Stimulated activated CD8-positive, alpha-beta memory T cell treated with anti-CD3 and anti-CD28 coated beads, Interleukin-7, amount 100 ng/mL, for 4 hours (primary cell): ENCODE measurements around the gene PDSS2.
"Not testable (repeated sequence)": the region's sequence is repeated elsewhere in the genome, so short reads cannot be mapped to it uniquely, and the experiment has no call there.

Experiments used
- DNase-seq, 2 donors: peaks; one replicate each; pipeline ENCODE4 v3.0.0-alpha.2; 2020; ENCODE audit warnings: low read depth in 2 of 2

The PDSS2 gene

DNA sequence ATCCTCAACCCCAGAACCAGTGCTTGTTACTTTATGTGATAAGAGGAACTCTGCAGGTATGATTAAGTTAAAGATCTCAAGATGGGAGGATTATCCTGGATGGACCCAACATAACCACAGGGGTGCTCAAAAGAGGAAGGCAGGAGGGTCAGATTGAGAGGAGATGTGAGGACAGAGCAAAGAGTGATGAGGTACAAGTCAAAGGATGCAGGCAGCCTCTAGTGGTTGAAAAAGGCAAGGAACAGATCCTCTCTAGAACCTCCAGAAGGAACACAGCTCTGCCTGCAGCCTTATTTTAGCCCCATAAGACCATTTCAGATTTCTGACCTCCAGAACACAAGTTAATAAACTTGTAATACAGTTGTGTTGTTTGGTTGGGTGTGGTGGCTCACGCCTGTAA lies 41.2 kb downstream of the PDSS2 start:
- DNase-seq = no peak

DNA sequence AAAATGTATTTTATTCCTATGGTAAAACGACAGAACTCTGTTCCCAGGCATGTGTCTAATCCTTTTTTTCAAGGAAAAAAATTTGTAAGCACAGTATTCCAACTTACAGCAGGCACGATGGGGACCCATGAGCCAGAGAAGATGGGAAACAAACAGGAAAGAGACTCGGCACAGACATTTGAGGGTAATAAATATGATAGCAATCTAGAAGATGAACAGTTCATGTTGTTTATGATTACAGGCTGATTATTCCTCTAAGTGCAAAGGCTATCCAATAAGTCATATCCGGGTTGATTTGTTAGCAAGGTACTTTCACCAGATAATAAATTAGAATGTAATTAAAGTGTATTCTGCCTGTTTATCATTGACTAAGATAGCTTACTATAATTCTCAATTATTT lies 43.2 kb downstream of the PDSS2 start:
- no peak for DNase-seq

DNA sequence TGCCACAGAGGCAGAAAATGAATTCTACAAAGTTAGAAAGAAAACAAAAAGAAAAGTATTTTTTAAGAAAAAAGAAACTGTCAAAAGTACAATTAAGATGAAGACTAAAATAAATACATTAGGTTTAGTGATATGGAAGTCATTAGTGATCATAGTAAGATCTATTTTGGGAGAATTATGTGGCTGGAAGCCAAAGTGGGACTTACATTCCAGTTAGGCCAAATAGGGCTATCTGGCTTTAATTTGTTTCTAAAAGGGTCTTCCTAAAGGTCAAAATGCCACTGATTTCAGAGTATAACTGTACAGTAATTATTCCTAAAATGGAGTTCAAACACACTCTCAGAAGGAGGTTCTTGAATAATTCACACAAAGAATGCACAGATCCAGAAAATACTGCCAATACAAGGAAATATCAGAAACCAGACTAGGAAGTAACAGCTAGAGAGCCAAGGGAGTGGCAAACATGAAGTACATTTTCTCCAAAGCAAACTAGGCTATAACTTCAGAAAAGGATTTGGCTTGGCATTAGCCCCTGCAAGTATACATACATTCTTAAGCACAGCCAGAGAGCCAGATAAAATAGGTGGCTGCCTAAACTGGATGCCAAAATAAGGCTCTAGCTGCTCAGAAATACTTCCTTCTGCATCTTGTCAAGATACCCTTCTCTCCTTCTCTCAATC lies 45.3 kb downstream of the PDSS2 start:
- no peak for DNase-seq

DNA sequence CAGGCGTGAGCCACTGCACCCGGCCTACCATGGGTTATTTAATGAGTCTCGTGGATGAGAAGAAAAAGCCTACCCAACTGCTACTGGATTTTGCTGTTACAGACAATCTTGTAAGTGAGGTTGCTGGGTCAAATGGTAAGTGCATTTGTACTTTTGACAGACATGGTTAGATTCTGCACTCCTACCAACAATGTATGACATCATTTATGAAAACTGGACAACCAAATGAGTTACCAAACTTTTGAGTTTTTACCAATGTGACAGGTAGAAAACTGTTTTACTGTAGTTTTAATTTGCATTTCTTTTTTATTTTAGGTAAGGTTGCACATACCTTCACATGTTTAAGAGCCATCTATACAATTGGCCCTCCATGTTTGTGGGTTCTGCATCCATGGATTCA lies 48.2 kb downstream of the PDSS2 start:
- DNase-seq = no peak

DNA sequence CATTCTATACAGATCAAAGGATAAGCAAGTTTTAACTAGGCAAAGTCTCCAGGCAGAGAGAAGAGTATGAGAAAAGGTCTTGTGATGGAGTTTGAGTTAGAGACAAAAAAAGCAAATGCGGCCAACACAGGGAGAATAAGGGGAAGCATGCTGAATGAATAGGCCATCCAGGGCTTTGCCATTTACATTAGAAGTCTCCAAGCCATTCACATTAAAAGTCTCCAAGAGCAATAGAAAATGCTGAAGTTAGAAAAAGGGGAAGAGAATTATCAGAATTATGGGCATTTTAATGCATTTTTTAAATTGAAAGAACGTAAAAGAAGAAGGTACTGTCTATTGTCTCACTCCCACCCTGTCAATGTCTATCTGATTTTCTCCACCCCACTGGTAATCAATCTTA lies 49.4 kb downstream of the PDSS2 start:
- DNase-seq = no peak

DNA sequence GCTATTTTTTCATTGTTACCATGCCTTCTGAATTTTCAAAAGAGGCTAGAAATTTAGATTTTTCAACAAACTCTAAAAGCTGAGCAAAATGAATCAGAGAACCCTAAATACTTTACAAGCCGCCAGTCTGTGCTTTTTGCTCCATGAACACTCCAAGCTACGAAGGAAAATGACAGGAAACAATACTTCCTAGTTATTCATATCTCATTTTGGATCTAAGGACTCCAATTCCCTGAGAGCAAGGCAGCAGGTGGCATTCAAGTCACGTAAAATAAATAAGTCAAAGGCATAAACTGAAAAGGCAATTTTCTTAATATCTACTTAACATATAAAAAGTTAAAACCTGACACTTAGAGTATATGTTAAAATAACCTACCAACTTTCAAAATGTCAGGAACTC lies 50.6 kb downstream of the PDSS2 start:
- no peak for DNase-seq

DNA sequence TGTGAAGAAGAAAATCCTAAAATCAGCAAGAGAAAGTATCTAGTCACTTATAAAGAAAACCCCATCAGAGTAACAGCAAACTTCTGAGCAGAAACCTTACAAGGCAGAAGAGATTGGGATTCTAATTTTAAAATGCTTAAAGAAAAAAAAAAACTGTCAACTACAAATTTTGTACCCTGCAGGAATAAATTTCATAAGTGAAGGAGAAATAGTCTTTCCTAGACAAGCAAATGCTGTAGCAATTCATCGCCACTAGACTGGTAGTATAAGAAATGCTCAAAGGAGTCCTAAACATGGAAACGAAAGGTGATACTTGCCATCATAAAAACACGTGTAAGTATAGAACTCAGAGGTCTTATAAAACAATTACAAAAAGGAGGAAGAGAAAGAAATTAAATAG lies 54.4 kb downstream of the PDSS2 start:
- no peak for DNase-seq

DNA sequence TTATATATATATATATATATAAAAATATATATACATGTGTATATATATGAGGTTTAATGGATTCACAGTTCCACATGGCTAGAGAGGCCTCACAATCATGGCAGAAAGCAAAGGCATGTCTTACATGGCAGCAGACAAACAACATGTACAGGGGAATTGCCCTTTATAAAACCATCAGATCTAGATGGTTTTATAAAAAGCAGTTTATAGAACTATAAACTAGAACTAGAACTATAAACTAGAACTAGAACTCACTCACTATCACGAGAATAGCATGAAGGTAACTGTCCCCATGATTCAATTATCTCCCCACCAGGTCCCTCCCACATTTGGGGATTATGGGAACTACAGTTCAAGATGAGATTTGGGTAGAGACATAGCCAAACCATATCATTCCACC lies 56.8 kb downstream of the PDSS2 start:
- DNase-seq = no peak

DNA sequence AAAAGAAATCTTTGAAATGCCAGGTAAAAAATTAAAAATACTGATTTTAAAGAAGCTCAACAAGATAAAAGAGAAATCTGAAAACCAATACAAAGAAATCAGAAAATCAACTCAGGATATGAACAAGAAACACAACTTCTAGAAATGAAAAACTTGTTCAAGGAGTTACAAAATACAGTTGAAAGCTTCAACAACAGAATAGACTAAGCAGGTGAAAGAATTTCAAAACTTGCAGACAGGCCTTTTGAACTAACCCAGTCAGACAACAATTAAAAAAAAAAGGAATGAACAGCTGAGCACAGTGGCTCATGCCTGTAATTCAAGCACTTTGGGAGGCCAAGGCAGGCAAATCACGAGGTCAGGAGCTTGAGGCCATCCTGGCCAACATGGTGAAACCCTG lies 57.8 kb downstream of the PDSS2 start:
- no peak for DNase-seq

DNA sequence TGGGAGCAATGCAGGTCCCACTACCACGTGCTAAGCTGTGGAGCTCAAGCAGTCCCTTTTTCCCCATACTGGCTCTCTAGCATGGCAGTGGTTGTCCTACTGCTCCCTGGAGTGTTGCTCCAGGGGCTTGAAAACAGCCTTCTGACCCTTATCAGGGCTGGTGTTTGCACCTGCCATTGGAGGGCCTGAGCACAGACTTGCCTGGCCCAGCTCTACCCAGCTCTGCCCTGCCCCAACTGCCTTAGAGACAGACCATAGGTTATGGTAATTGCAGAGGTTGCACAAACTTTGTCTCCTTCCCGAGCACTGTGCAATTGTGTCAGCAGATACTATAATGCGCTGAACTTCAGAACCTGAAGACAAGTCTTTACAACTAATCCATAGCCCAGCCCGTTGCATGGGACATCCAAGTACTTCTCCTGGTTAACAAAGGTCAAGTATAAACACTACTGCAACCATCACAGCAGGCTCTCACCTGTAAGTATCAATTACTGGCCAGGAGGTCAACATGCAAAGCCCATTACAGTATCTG lies 58.7 kb downstream of the PDSS2 start:
- DNase-seq = no peak

DNA sequence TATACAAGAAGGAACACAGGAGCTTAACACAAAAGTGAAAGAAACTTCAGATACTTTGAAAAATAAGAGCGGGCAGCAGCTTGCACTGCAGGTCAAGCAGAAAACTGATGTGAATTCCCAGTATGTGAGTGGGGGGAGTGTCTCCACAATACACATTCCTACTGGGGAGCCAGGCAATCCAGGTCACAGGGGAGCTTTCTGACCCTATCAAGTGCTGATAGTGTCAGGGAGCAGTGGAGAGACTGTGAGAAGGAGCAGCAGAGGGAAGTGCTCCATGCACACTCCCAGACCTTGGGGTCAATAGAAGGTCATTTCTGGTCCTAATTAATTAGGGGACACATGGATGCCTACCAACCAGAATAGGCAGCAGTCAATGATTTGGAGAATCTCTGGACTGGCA lies 59.4 kb downstream of the PDSS2 start:
- DNase-seq = no peak

DNA sequence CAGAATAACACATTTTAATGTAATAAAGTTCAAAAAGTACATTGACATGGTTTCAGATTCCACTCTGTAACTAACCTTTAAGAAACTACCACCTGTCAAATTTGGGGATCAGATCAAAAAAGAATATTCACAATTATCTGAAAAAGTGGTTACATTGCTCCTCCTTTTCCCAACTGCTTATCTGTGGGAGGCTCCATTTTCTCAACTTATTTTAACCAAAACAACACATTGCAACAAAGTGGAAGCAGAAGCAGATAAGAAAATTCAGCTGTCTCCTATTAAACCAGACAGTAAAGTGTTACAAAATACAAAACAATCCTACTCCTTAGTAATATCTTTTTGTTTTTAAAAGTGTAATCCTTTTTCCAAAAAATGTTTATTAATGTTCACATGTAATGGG lies 61.4 kb downstream of the PDSS2 start:
- DNase-seq = no peak

DNA sequence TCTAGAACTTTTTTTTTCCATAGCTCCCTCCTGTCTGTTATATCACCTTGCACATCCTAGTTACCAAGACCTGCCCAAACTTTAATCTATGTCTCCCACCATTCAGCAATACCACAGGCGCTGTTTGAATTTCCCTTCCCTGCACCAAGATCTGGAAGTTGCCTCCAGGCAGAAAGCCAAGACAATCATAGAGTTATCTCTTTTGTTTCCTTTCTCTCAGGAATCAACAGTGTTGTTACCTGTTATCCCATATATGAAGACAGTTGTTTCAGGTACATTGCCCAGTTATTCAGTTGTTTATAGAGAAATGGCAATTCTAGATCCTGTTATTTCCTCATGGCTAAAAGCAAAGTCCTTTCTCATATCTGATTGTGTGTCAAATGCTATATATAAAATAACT lies 63.2 kb downstream of the PDSS2 start:
- no peak for DNase-seq

DNA sequence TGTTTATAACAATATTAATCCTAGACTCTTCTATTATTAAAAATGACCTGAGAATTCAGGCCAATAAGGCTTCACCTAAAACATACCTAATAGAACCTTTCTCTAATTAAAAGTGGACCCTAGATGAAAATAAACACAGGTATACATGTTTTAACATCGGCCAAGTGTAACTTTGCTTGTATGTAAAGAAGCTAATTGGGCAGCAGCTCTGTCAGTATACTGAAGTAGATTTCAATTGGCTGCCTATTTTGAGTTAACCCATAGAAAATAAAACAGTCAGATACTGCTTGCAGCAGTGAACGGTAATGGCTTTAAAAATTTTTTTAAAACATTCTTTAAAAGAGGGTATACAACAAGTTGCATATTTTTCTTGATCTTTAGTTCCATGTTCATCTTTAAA lies 67.3 kb downstream of the PDSS2 start:
- DNase-seq = no peak

DNA sequence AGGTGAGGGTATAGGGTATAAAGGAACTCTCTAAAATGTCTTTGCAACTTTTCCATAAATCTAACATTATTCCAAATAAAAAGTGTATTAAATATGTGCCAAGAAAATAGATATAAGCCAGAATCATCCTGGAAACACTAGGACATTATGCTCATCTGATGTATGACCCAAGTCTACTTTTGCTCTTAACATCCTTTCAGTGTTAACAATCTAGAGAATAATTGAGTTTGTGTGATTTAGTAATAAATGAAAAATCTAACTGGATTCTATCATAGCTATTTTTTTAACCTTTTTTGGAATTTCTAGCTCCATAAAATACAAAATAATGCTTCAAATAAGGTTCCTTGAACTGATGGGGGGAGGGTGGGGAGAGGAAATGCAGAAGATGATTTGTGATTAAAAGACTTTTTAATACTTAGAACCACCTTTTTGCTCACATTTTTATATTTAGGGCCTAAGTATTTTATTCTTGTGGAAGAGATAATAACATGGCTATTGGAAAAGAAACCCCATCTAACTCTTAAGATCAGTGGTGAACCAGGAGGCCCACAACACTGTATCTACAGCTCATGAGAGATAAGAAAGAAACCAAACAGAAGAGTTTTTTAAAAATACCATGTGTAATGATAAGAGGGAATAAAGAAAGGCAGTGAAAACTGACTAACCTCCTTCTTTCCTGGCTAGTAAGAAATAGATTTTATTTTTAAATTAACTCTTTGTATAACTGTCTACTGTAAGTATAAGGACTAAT lies 68.5 kb downstream of the PDSS2 start:
- no peak for DNase-seq

DNA sequence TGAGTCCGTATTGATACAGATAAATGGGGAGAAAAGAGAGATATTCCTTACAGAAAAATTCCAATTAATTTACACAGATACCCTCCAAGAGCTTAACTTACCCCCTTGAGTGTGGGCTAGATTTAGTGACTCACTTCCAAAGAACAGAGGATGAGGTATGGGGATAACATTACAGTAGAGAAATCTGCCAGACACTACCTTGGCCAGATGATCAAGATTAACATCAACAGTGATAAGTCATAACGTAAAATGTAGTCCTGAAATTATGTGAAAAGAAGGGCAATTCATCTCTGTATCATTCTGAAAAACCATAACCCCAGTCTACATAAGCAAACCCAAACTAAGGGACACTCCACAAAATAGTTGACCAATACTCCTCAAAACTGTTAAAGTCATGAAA lies 69.3 kb downstream of the PDSS2 start:
- DNase-seq = no peak

DNA sequence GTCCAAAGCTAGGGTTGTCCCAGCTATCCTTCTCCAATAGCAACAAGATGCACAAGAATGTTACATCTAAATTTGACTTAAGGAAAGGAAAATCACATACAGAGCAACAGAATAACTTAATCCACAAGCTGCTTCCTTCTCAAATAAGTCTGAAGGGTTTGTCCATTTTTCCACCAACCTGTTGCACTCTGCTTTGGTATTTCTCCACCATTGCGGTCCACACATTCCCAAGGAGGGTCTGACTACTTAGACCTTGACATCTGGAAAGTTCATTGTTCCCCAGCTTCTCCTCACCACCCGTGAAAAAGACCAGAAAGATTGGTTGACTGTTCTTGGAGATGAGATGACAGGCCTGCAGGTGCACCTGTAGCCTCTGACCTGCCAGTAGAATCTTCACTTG lies 72.5 kb downstream of the PDSS2 start:
- DNase-seq = no peak

DNA sequence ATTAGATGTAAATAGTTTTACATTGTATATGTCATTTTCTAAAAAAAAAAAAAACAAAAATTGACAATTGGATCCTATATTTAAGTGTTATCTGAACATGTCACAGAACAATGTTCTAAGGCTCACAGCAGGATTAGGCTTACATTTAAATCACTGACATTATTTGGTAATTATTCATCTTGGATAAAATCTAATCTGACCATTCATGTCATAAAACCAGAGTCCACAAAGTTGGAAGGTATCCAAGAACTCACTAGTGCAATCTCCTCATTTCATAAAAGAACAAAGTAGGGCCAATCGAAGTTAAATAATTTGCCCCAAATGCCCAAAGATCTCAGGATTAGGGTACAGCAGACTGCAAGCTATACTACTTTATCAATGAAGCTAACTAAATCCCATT lies 73.0 kb downstream of the PDSS2 start:
- DNase-seq = no peak

DNA sequence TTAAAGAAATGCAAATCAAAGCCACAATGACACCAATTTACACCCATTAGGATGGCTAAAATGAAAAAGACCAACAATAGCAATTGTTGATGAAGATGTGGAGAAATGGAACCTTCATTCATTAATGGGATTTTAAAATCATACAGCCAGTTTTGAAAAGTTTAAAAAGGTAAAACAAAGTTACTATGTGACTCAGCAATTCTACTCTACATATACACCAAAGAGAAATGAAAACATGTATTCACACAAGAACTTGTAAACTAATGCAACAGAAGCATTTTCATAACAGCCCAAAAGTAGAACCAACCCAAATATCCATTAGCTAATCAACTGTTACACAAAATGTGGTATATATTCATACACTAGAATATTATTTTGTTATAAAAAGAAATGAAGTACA lies 75.7 kb downstream of the PDSS2 start:
- no peak for DNase-seq

DNA sequence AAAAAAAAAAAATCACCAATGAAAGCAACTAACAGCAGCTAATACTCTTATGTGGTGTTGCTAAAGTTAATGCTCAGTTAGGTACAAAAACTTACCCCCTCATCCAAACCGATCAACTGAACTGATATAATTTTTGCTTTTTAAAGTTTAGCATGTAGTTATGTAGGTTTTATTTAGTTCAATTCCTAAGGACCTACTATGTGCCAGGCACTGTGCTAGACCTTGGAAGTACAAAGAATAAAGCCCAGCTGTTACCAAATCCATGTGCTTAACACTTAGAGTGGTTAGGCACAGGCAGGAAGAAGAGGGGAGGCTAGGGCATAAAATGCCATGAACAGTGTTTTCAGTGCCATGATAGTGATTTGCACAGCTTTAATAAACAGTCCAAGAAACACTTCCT lies 85.1 kb downstream of the PDSS2 start:
- DNase-seq = no peak

DNA sequence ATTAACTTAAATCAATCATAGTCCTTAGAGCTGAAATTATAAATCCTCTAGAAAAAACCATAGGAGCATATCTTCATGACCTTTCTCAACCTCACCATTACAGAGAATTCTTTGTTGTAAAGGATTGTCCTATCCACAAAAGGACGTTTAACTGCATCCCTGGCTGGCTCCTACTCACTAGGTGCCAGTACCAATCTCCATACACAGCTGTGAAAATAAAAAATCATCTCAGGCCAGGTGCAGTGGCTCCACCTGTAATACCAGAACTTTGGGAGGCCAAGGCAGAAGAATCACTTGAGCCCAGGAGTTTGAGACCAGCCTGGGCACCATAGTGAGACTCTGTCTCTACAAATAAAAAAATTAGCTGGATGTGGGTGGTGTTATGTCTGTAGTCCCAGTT lies 89.9 kb downstream of the PDSS2 start:
- no peak for DNase-seq

DNA sequence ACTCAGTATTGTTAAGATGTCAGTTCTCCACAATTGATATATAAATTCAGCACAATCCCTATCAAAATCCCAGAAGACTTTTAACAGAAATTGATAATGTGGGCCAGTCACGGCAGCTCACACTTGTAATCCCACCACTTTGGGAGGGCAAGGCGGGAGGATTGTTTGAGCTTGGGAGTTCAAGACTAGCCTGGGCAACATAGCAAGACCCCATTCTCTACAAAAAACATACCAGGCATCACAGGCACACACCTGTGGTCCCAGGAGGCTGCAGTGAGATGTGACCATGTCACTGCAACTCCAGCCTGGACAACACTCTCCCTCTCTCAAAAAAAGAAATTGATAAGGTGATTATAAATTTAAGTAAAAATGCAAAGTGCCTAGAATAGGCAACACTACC lies 90.9 kb downstream of the PDSS2 start:
- DNase-seq = no peak

DNA sequence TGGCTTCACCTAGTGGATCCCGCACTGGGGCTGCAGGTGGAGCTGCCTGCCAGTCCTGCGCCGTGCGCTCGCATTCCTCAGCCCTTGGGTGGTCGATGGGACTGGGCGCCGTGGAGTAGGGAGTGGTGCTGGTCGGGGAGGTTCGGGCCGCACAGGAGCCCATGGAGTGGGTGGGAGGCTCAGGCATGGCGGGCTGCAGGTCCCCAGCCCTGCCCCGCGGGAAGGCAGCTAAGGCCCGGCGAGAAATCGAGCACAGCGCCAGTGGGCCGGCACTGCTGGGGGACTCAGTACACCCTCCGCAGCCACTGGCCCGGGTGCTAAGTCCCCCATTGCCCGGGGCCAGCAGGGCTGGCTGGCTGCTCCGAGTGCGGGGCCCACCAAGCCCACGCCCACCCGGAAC lies 95.2 kb downstream of the PDSS2 start:
- DNase-seq = not testable (repeated sequence)
